ENCODE results near the gene GOLGA3.

GOLGA3 gene

DNA sequence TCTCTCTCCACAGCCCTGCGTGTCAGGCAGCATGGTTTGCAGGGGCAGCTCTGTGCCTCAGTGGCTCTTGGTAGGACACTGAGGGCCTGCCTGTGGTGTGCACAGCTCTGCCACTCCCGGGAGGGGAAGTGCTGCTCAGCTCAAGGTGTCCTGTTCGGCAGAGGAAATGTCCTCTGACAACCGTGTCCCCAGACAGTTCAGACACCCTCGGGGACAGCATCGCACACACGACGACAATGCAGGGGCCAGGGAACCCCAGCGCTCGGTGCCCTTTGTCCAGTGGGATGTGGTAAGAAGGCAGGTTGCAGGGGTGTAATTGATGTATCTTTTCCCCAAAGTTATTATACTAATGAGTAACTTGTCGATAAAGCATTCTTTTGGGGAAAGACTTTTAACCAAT is 81.3 kb downstream of the GOLGA3 start:
- Histone ChIP-seq H3K9me3 (ENCODE audit: control insufficient read depth, insufficient read depth, low read length) (no peaks in the 10 kb centered on the region), H3K4me1 (ENCODE audit: insufficient read depth, low read length) (no peaks in the 10 kb centered on the region), H3K36me3 (ENCODE audit: insufficient read depth, low read length) (peaks cover 38% of the 10 kb centered on the region), H3K9ac (ENCODE audit: low read depth, low read length) (no peak overlapping the region)

DNA sequence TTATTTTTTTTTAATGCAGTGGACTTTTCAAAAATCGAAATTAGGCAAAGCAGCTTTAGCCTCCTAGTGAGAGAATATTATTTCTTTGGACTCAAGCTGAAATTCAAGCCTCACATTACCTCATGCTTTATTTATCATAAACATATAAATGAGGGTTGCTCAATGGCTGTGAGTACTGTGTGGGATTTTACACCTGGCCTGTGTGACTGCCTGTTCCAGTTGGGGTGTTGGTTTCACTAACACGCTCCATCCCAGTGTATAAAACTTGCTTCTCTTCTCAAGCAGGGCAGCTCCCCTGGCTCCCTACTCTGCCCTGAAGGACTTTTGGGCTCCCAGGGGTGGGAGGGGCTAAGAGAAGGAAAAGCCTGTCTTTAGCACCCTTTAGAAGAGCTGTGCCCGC is 82.1 kb downstream of the GOLGA3 start:
- Histone ChIP-seq H3K4me1 (ENCODE audit: insufficient read depth, low read length) (no peaks in the 10 kb centered on the region), H3K9me3 (ENCODE audit: control insufficient read depth, insufficient read depth, low read length) (no peaks in the 10 kb centered on the region), H3K36me3 (ENCODE audit: insufficient read depth, low read length) (peaks cover 43% of the 10 kb centered on the region), H3K9ac (ENCODE audit: low read depth, low read length) (no peak overlapping the region)

DNA sequence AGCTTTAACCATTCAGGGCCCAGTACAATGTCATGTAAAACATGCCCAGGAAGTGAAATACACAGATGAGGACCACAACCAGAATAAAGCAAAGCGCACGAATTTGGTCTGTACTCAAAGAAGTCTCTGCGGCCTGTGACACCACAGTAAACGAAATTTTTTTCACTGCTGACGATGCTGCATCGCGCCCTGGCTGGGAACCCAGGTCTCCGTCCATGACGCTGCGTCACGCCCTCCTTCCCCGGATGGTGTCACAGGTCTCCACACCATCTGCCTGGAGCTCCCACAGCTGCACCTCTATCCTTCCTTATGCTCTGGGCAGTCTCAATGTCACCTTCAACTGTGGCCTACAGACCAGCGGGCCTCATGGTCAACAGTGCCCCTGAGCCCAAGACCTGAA is 84.8 kb downstream of the GOLGA3 start:
- Histone ChIP-seq H3K9ac (ENCODE audit: low read depth, low read length) (no peak overlapping the region), H3K36me3 (ENCODE audit: insufficient read depth, low read length) (peaks cover 51% of the 10 kb centered on the region), H3K9me3 (ENCODE audit: control insufficient read depth, insufficient read depth, low read length) (no peaks in the 10 kb centered on the region), H3K4me1 (ENCODE audit: insufficient read depth, low read length) (no peaks in the 10 kb centered on the region)

DNA sequence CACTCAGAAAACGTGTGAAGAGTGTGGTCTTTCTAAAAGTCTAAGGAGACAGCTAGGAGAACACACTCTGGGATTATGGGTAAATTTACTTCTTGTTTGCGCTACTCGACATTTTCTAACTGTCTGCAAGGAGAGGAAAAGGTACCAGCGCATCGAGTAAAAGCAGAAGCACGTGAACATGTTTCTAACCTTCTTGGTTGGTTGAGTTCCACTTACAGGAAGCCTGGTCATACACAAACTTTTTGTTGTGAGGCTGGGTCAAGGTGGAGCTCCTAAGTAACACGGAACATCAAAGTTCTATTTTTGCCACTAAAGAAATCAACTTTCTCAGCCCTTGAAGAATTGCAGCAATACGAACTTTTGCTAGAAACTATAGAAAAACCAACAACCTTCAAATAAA is 87.0 kb downstream of the GOLGA3 start:
- Histone ChIP-seq H3K4me1 (ENCODE audit: insufficient read depth, low read length) (no peaks in the 10 kb centered on the region), H3K9me3 (ENCODE audit: control insufficient read depth, insufficient read depth, low read length) (no peaks in the 10 kb centered on the region), H3K36me3 (ENCODE audit: insufficient read depth, low read length) (peaks cover 57% of the 10 kb centered on the region), H3K9ac (ENCODE audit: low read depth, low read length) (no peak overlapping the region)

DNA sequence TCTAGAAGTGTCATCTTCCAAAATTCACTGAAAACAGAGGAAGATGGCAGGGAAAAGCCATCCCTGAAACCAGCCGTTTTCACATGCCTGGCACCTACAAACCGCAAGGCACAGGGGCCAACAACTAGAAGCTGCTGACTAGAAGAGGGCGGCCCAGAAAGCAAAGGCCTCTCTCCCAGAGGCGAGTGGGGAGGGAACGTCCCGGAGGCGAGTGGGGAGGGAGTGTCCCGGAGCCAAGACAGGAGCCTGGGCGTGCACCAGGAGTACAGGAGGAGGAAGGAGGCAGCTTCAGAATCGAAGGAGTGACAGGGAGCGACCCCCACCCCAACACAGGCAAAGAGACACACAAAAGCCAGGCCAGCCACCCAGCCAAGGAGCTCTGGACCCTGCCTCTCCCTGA is 88.0 kb downstream of the GOLGA3 start:
- H3K4me1 ChIP-seq (ENCODE audit: insufficient read depth, low read length): no peaks in the 10 kb centered on the region
- H3K9ac ChIP-seq (ENCODE audit: low read depth, low read length): no peak overlapping the region
- peaks cover 51% of the 10 kb centered on the region for H3K36me3 ChIP-seq (ENCODE audit: insufficient read depth, low read length)
- H3K9me3 ChIP-seq (ENCODE audit: control insufficient read depth, insufficient read depth, low read length): no peaks in the 10 kb centered on the region

DNA sequence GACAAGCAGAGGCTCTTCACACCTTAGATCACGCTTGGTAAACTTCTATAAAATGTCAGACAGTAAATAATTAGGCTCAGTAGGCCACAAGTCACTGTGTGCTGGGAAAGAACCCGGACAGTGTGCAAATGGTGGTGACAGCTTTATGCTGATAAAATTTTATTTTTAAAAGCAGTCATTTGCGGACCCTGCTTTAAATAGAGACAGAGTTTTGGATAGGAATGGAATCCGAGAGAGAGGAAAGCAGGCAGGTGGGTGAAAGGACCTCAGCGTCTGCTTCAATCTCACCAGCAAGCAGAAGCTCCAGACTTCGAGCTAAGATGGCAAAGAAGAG is 88.4 kb downstream of the GOLGA3 start:
- no peaks in the 10 kb centered on the region for H3K9me3 ChIP-seq (ENCODE audit: control insufficient read depth, insufficient read depth, low read length)
- no peaks in the 10 kb centered on the region for H3K4me1 ChIP-seq (ENCODE audit: insufficient read depth, low read length)
- H3K36me3 ChIP-seq (ENCODE audit: insufficient read depth, low read length): peaks cover 51% of the 10 kb centered on the region
- no peak overlapping the region for H3K9ac ChIP-seq (ENCODE audit: low read depth, low read length)

DNA sequence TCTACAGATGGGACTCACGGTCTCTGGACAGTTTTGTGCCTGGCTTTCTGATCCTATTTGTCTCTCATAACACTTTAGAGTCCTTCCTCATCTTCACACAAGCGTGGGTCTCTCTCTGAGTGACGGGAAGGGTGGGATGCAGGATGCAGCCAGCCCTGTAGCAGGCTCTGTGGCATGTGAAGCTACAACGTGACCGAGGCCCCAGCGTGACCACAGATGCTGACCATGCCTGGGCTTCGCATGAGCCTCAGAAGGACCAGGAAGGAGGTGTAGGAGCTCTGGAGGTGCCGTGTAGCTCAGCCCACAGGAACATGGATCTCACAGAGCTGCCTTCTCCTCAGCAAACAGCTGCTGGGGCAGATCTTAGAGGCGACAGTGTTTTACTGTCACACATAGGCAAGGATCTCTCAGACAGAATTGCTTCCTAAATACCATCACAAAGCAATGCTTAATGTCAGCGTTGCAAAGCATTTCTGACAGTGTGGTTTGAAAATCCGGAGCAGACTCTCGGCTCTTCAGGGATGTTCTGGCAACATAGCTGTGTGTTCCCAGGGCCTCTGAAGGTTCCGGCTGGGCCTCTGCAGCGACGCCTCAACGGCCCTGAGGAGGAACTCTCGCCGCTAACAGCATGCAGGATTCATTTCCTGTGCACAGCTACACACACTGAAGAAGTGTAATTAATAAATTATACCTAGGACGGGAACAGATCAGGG is 88.9 kb downstream of the GOLGA3 start:
- Histone ChIP-seq H3K9ac (ENCODE audit: low read depth, low read length) (no peak overlapping the region), H3K9me3 (ENCODE audit: control insufficient read depth, insufficient read depth, low read length) (no peaks in the 10 kb centered on the region), H3K36me3 (ENCODE audit: insufficient read depth, low read length) (peaks cover 50% of the 10 kb centered on the region), H3K4me1 (ENCODE audit: insufficient read depth, low read length) (no peaks in the 10 kb centered on the region)

DNA sequence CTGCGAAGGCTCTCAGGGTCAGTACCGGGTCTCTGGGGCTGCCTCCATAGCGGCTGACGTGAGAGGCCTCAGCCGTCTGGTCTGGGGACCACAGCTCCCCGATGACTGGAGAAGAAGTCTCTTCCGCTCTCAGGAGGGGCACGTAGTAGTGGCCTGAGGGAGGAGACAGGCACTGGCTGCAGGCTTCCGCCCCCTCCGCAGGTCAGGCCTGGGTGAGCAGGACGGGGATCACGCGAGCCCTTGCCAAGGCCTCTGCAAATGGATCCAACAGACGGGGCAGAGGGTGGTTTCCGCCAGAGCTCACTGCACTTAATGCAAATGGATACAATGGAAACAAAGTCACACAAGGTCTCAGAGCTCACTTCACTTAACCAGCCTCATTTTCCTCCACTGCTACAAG is 91.8 kb downstream of the GOLGA3 start:
- no peak overlapping the region for H3K9ac ChIP-seq (ENCODE audit: low read depth, low read length)
- peaks cover 51% of the 10 kb centered on the region for H3K36me3 ChIP-seq (ENCODE audit: insufficient read depth, low read length)
- no peaks in the 10 kb centered on the region for H3K9me3 ChIP-seq (ENCODE audit: control insufficient read depth, insufficient read depth, low read length)
- no peaks in the 10 kb centered on the region for H3K4me1 ChIP-seq (ENCODE audit: insufficient read depth, low read length)

DNA sequence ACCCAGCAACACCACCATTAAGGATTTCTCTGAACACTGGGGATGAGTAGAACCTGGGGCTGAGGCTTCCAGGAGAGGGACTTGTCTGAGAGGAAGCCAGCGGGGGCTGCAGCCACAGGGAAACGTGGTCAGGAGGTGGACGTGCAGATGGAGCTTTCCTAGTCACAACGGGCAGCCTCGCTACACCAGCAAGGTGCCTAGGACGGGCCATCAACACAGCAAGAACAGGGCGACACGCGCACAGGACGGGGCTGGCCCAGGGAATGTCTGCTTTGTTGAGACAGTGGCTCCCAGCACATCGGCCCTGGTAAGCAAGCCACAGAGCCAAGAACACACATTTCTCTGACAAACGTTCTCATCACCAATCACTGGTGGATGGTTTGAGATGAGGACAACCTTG is 92.3 kb downstream of the GOLGA3 start:
- H3K4me1 ChIP-seq (ENCODE audit: insufficient read depth, low read length): no peaks in the 10 kb centered on the region
- H3K9me3 ChIP-seq (ENCODE audit: control insufficient read depth, insufficient read depth, low read length): no peaks in the 10 kb centered on the region
- no peak overlapping the region for H3K9ac ChIP-seq (ENCODE audit: low read depth, low read length)
- H3K36me3 ChIP-seq (ENCODE audit: insufficient read depth, low read length): peaks cover 48% of the 10 kb centered on the region

DNA sequence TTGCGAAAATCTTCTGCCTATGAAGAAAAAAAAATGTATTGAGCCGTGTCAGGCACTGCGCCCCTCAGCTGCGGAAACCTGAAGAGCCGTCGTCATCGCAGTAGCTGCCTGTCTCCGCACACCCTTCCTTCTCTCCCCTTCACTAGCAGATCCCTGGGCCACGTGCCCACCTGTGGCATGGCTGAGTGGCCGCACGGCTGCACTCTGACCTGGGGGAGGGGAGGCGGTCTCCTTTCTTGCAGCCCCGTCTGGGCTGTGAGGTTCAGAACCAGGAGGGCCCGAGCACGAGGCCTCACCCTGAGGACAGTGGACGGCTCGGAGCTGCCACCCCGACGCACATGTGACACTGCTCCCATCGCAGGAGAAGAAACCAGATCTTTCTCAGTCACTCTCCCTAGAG is 93.2 kb downstream of the GOLGA3 start:
- Histone ChIP-seq H3K9ac (ENCODE audit: low read depth, low read length) (no peak overlapping the region), H3K36me3 (ENCODE audit: insufficient read depth, low read length) (peaks cover 56% of the 10 kb centered on the region)

DNA sequence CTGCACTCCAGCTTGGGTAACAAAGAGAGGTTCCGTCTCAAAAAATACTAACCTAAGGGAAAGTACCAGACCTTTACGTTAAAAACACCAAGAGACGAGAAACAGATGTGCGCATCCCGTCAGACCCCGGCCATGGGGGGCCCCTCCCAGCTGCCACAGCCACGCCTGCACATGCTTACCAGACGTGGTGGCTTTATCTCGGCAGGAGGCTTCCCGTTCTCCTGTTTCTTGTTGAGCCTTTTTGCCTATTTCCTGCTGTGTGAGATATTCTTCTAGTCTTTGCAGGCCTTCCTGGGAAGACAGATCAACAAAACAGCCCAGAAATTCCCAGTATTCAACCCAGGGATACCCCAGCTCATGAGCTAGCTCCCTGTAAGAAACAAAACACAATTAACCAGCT is 94.5 kb downstream of the GOLGA3 start:
- peaks cover 55% of the 10 kb centered on the region for H3K36me3 ChIP-seq (ENCODE audit: insufficient read depth, low read length)
- no peak overlapping the region for H3K9ac ChIP-seq (ENCODE audit: low read depth, low read length)
- no peaks in the 10 kb centered on the region for H3K4me1 ChIP-seq (ENCODE audit: insufficient read depth, low read length)

More for the DNA sequence above, 93.2 kb downstream of the GOLGA3 start:
- Histone ChIP-seq H3K9me3 (ENCODE audit: control insufficient read depth, insufficient read depth, low read length) (no peaks in the 10 kb centered on the region), H3K4me1 (ENCODE audit: insufficient read depth, low read length) (no peaks in the 10 kb centered on the region)

DNA sequence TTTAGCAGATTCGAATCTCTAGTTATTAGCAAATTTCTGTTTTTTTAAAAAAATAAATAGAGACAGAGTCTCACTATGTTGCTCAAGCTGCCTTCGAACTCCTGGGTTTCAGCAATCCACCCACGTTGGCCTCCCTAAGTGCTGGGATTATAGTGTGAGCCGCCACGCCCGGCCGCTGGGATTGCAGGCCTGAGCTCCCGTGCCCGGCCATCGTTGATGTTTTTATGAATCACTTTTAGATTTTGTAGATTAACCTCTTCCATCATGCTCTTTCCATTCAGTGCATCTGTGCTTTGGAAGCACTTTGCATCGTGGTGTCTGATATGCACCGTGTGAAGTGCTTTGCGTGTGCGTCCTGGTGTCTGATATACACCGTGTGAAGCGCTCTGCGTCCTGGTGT is 97.1 kb downstream of the GOLGA3 start:
- no peaks in the 10 kb centered on the region for H3K4me1 ChIP-seq (ENCODE audit: insufficient read depth, low read length)
- no peak overlapping the region for H3K9ac ChIP-seq (ENCODE audit: low read depth, low read length)
- peaks cover 58% of the 10 kb centered on the region for H3K36me3 ChIP-seq (ENCODE audit: insufficient read depth, low read length)
- H3K9me3 ChIP-seq (ENCODE audit: control insufficient read depth, insufficient read depth, low read length): no peaks in the 10 kb centered on the region

More for the DNA sequence above, 94.5 kb downstream of the GOLGA3 start:
- no peaks in the 10 kb centered on the region for H3K9me3 ChIP-seq (ENCODE audit: control insufficient read depth, insufficient read depth, low read length)

DNA sequence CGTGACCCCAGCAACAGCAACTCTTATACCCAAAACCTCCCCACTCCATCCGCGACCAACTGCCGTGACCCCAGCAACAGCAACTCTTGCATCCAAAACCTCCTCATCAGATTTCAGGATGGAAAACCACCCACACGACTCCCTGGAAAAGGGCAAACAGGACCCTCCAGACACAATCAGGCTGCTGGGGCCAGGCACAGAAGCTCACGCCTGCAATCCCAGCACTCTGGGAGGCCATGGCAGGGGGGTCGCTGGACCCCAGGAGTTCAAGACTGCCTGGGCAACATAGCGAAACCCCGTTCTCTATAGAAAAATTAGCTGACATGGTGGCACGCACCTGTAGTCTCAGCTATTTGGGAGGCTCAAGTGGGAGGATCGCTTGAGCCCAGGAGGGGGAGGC is 98.3 kb downstream of the GOLGA3 start:
- Histone ChIP-seq H3K4me1 (ENCODE audit: insufficient read depth, low read length) (no peaks in the 10 kb centered on the region), H3K9me3 (ENCODE audit: control insufficient read depth, insufficient read depth, low read length) (no peaks in the 10 kb centered on the region), H3K9ac (ENCODE audit: low read depth, low read length) (no peak overlapping the region), H3K36me3 (ENCODE audit: insufficient read depth, low read length) (peaks cover 60% of the 10 kb centered on the region)

DNA sequence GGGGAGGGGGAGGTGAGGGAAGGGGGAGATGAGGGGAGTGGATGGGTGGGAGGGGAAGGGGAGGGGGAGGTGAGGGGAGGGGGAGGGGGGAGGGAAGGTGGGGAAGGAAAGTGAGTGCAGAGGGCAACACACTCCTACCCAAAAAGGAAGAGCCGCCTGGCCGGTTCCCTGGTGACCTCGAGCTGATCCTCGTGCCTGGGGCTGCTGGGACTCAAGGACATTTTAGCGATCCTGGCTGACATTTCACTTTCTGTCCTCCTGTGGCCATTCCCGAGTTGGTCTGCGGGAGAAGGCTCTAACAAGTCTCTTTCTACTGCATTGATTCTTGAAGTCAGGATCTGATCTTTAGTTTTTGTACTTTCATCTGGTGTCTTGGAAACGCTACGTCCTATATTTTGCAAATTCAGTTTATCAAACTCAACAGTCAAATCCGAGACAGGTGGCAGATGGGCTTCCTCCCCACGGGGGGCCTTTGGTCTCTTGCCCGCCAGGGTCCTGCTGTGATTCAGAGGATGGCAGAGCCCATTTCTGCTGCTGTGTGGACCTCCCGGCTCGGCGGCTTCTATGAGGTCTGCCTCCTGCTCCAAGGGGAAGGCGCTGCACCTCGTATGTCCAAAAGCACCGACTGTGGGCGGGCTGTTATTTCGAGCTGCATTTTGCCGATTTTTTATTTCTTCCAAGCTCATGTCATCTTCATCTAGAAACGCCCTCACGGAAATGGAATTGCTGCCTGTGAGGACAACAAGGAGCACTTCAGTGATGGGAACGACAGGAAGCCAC is 98.9 kb downstream of the GOLGA3 start:
- Histone ChIP-seq H3K9ac (ENCODE audit: low read depth, low read length) (no peak overlapping the region), H3K36me3 (ENCODE audit: insufficient read depth, low read length) (peaks cover 60% of the 10 kb centered on the region), H3K4me1 (ENCODE audit: insufficient read depth, low read length) (no peaks in the 10 kb centered on the region), H3K9me3 (ENCODE audit: control insufficient read depth, insufficient read depth, low read length) (no peaks in the 10 kb centered on the region)

DNA sequence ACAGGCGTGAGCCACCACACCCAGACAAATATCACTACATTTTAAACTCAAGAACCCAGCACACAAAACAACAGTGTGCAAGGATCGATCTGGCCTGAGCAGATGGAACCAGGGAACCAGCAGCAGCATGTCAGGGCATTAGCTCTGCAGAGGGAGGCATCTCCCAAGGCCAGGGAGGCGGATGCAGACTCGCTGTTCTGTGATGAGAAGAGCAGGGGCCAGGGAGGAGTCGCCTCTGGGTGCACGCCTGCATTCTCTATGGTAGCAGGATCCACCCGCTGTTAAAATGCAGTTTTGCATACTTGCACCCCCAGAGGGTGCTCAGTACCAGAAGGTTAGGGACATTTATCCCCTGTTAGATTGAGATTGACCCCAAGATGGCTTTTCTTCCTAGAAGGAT is 100.2 kb downstream of the GOLGA3 start:
- H3K36me3 ChIP-seq (ENCODE audit: insufficient read depth, low read length): peaks cover 55% of the 10 kb centered on the region
- H3K9me3 ChIP-seq (ENCODE audit: control insufficient read depth, insufficient read depth, low read length): no peaks in the 10 kb centered on the region
- H3K9ac ChIP-seq (ENCODE audit: low read depth, low read length): no peak overlapping the region
- H3K4me1 ChIP-seq (ENCODE audit: insufficient read depth, low read length): no peaks in the 10 kb centered on the region

Measured in ES-I3 (cell line).